Measurements from ENCODE around the gene HEYL.

- no peak for TF ChIP-seq CTCF (conservative IDR thresholded peaks at IDR 0.05 in 1 of 2, IDR thresholded peaks at IDR 0.05 in 1 of 2; ENCODE audit: low read depth in 1 of 2, low read length in 2 of 2)
- TF ChIP-seq EZH2 (IDR thresholded peaks at IDR 0.05; ENCODE audit: low read length, missing control alignments), result no peak
Observed at GRCh38 chr1:39590546-39590945, 48.9 kb downstream of the HEYL start.

Measured in fibroblast of lung (primary cell).